ENCODE results near the gene ARHGEF28. TPM values are rescaled to one million over a fixed set of nuclear protein-coding genes. Genes with fewer than 3 reads are reported as not detected.

Gene ARHGEF28
- total RNA-seq, 4 donors from 2014 or later: 13.3 to 19.0 (median 16.9) TPM

DNA sequence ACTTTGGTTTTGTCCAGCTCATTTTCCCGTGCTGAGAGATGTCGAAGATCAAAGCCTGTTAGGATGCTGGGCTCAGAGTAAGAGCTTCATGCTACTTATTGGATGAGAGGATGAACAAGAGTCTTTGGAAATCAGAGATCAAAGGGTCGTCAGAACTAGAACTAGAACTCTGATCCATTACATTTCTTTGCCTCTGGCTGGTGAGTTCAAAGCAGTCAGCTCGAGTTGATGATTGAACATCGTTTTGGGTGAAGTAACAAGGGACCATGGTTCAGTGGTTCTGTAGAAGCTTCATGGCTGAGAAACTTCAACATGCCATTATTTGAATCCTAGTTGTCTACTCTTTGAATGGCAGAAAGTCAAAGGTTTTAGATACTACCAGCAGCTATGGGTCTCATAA lies 320.3 kb downstream of the ARHGEF28 start:
- no peak for DNase-seq
- H3K27ac ChIP-seq: no peak overlapping the region
- H3K4me1 ChIP-seq: no peaks in the 10 kb centered on the region
- TF ChIP-seq, protein P1, sequence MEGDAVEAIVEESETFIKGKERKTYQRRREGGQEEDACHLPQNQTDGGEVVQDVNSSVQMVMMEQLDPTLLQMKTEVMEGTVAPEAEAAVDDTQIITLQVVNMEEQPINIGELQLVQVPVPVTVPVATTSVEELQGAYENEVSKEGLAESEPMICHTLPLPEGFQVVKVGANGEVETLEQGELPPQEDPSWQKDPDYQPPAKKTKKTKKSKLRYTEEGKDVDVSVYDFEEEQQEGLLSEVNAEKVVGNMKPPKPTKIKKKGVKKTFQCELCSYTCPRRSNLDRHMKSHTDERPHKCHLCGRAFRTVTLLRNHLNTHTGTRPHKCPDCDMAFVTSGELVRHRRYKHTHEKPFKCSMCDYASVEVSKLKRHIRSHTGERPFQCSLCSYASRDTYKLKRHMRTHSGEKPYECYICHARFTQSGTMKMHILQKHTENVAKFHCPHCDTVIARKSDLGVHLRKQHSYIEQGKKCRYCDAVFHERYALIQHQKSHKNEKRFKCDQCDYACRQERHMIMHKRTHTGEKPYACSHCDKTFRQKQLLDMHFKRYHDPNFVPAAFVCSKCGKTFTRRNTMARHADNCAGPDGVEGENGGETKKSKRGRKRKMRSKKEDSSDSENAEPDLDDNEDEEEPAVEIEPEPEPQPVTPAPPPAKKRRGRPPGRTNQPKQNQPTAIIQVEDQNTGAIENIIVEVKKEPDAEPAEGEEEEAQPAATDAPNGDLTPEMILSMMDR (IDR thresholded peaks at IDR 0.05): no peak
- H3K4me3 ChIP-seq: no peak overlapping the region
- H3K9me3 ChIP-seq: no peaks in the 10 kb centered on the region
- no peaks in the 10 kb centered on the region for H3K27me3 ChIP-seq
- peaks cover 0 to 4% (median 0%) of the 10 kb centered on the region in 3 donors for H3K36me3 ChIP-seq

DNA sequence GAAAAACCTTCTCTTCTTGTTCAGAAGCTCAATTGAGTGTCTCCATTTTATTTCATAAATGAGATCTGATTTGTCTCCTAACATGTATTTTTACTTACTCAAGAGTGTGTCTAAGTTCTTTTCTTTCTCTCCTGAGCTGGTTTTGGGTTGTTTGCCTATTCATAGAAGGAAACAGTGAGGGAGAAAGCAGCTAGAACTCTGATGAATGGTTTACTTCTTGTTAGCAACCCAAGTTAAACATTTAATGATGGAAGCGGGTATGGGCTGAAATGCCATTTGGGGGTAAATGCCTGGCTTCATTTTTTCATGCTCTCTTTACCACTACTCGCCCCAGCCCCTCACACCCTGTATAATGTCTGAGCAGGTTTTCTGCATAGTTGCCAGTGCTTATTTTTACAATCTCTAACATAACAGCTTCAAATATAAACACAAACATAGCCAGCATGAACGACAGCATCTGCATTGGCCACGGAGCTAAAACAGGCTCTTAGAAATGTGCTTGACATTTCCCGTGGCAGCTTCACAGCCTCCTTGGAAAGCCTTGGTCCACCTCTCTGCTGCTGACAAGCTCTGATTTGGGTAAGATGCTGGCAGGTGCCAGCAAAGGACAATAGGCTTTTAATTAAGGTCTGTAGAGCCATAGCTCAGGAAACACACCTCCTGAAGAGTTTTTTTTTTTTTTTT lies 321.1 kb downstream of the ARHGEF28 start:
- Histone ChIP-seq H3K27ac (no peak overlapping the region), H3K4me1 (no peaks in the 10 kb centered on the region), H3K36me3 (no peaks in the 10 kb centered on the region), H3K27me3 (no peaks in the 10 kb centered on the region), H3K4me3 (no peak overlapping the region), H3K9me3 (no peaks in the 10 kb centered on the region)
- TF ChIP-seq POLR2A (IDR thresholded peaks at IDR 0.05): no peak
- TF ChIP-seq, protein P1 (IDR thresholded peaks at IDR 0.05): no peak
- DNase-seq: no peak

DNA sequence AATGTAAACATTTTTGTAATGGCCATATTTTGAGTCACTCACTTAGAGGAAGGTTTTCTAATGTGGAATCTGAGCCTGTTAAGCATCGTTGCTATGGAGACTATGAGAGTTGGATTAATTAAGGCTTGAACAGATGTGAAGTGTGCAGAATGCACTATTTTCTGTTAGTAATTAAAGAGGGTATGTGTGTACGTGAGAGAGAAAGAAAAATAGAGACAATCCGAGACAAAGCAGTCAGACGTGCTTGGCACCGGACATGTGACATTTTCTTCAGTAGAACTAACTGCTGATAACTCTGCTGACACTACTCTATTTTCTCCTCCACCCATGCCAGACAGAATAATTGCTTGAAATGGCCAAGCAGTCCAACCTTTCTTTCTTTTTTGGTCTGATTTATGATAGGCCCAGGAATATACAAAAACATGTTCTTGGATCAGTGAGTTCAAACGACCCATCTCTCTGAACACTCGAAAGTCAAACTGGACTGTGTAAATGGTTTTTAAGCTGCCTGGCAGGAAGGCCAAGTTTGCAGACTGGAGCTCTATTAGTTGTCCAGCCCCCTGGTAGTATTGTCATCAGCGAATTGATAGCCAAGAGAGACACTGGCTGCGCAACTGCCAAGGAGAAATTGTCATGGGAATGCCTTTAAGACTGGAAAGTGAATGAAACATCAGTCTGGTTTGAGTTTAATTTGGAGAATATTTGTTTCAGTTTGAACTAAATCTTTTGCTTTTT lies 322.1 kb downstream of the ARHGEF28 start:
- DNase-seq: no peak
- TF ChIP-seq, protein P1 (IDR thresholded peaks at IDR 0.05): no peak
- no peak for TF ChIP-seq POLR2A (IDR thresholded peaks at IDR 0.05)
- Histone ChIP-seq H3K4me3 (no peak overlapping the region), H3K27me3 (no peaks in the 10 kb centered on the region), H3K9me3 (no peaks in the 10 kb centered on the region), H3K4me1 (no peaks in the 10 kb centered on the region), H3K27ac (no peak overlapping the region), H3K36me3 (no peaks in the 10 kb centered on the region)

DNA sequence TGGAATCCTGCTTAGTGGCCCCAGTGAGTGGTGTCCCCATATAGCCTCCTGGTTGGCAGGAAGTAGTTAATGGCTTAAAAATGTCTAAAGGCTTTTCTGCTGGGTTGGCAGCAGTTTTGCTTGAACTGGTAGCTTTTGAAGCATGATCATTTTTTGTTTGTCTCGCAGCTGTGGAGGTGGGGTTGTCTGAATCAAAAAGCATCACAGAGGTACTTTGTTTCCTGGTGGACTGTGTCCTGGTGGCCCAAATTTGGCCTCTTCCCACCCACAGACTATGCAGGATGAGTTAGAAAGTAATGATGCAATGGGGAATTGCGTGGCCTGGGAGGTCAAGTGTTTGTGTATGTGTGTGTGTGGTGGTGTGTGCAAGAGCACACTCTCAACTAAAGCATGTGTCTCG lies 322.7 kb downstream of the ARHGEF28 start:
- no peaks in the 10 kb centered on the region for H3K36me3 ChIP-seq
- no peak overlapping the region for H3K4me3 ChIP-seq
- H3K27me3 ChIP-seq: no peaks in the 10 kb centered on the region
- TF ChIP-seq, protein P1 (IDR thresholded peaks at IDR 0.05): no peak
- no peak for TF ChIP-seq POLR2A (IDR thresholded peaks at IDR 0.05)
- DNase-seq: no peak
- H3K4me1 ChIP-seq: no peaks in the 10 kb centered on the region
- H3K9me3 ChIP-seq: no peaks in the 10 kb centered on the region
- no peak overlapping the region for H3K27ac ChIP-seq

DNA sequence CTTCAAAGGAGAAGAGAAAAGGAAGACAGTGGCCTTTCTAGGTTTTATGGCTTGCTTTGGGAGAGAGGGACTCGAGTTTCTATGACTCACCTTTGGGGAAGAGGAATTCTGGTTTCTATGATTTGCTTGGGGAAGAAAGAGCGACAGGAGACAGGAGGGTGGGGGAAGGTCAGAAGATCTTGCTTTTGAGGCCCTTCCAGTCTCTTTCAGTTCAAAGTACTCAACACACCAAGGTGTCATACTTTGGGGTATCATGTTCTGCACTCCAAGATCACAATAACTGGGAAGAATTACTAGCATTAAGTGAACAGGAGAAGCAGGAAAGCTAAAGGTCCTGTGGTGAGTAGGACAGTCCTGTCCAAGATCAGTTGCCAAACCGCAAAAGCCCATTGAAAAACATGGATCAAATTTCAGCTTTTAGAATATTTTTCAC lies 324.5 kb downstream of the ARHGEF28 start:
- H3K27me3 ChIP-seq: no peaks in the 10 kb centered on the region
- no peak for DNase-seq

More for the DNA sequence above, 324.5 kb downstream of the ARHGEF28 start:
- no peak overlapping the region for H3K4me3 ChIP-seq
- no peaks in the 10 kb centered on the region for H3K36me3 ChIP-seq
- H3K9me3 ChIP-seq: no peaks in the 10 kb centered on the region
- H3K27ac ChIP-seq: no peak overlapping the region
- TF ChIP-seq, protein P1 (IDR thresholded peaks at IDR 0.05): no peak
- TF ChIP-seq POLR2A (IDR thresholded peaks at IDR 0.05): no peak
- no peaks in the 10 kb centered on the region for H3K4me1 ChIP-seq
